HG03060 (cell line): ENCODE measurements around the gene WDFY3.
"Not testable (repeated sequence)": the region's sequence is repeated elsewhere in the genome, so short reads cannot be mapped to it uniquely, and the experiment has no call there.

Experiments used
- ATAC-seq: cut with Tn5 transposase; IDR thresholded peaks from one replicate; pipeline ENCODE4 v1.9.1; 2021; ENCODE audit warnings: low read depth, moderate number of reproducible peaks; ENCODE audit not compliant: unreplicated experiment

Gene WDFY3

GRCh38 chr4:84806541-84806940 lies 159.9 kb downstream of the WDFY3 start:
- not testable (repeated sequence) for ATAC-seq

GRCh38 chr4:84804136-84804535 lies 162.4 kb downstream of the WDFY3 start:
- ATAC-seq: no peak

- no peak for ATAC-seq
Measured at GRCh38 chr4:84803720-84804119, 162.8 kb downstream of the WDFY3 start.

- ATAC-seq: no peak
Measured at GRCh38 chr4:84803116-84803515, 163.4 kb downstream of the WDFY3 start.

GRCh38 chr4:84800256-84800655 lies 166.2 kb downstream of the WDFY3 start:
- ATAC-seq: no peak

- no peak for ATAC-seq
Measured at GRCh38 chr4:84799318-84799717, 167.2 kb downstream of the WDFY3 start.

- no peak for ATAC-seq
Measured at GRCh38 chr4:84796394-84796793, 170.1 kb downstream of the WDFY3 start.

GRCh38 chr4:84792366-84793301 lies 173.9 kb downstream of the WDFY3 start:
- ATAC-seq: no peak

GRCh38 chr4:84790769-84791565 lies 175.5 kb downstream of the WDFY3 start:
- ATAC-seq: no peak

- no peak for ATAC-seq
Measured at GRCh38 chr4:84786478-84786877, 180.0 kb downstream of the WDFY3 start.

GRCh38 chr4:84782517-84782916 lies 184.0 kb downstream of the WDFY3 start:
- ATAC-seq: no peak

GRCh38 chr4:84780719-84781118 lies 185.8 kb downstream of the WDFY3 start:
- ATAC-seq: no peak

GRCh38 chr4:84778041-84778440 lies 188.4 kb downstream of the WDFY3 start:
- ATAC-seq: no peak

GRCh38 chr4:84767168-84767567 lies 199.3 kb downstream of the WDFY3 start:
- ATAC-seq: no peak

- no peak for ATAC-seq
Measured at GRCh38 chr4:84753321-84753972, 213.0 kb downstream of the WDFY3 start.

GRCh38 chr4:84751707-84752106 lies 214.8 kb downstream of the WDFY3 start:
- ATAC-seq: no peak

GRCh38 chr4:84750960-84751283 lies 215.6 kb downstream of the WDFY3 start:
- ATAC-seq: no peak

- ATAC-seq: peak; percentile 55
Measured at GRCh38 chr4:84750260-84750959, 216.1 kb downstream of the WDFY3 start.

- ATAC-seq: no peak
Measured at GRCh38 chr4:84740057-84740456, 226.4 kb downstream of the WDFY3 start.

- no peak for ATAC-seq
Measured at GRCh38 chr4:84738622-84739021, 227.9 kb downstream of the WDFY3 start.

GRCh38 chr4:84737656-84738055 lies 228.8 kb downstream of the WDFY3 start:
- ATAC-seq: no peak
